ENCODE results near the gene ADD1. TPM values are rescaled to one million over a fixed set of nuclear protein-coding genes. Genes with fewer than 3 reads are reported as not detected.

Gene ADD1
- total RNA-seq, 1 experiment from 2014 or later: 125 TPM

DNA sequence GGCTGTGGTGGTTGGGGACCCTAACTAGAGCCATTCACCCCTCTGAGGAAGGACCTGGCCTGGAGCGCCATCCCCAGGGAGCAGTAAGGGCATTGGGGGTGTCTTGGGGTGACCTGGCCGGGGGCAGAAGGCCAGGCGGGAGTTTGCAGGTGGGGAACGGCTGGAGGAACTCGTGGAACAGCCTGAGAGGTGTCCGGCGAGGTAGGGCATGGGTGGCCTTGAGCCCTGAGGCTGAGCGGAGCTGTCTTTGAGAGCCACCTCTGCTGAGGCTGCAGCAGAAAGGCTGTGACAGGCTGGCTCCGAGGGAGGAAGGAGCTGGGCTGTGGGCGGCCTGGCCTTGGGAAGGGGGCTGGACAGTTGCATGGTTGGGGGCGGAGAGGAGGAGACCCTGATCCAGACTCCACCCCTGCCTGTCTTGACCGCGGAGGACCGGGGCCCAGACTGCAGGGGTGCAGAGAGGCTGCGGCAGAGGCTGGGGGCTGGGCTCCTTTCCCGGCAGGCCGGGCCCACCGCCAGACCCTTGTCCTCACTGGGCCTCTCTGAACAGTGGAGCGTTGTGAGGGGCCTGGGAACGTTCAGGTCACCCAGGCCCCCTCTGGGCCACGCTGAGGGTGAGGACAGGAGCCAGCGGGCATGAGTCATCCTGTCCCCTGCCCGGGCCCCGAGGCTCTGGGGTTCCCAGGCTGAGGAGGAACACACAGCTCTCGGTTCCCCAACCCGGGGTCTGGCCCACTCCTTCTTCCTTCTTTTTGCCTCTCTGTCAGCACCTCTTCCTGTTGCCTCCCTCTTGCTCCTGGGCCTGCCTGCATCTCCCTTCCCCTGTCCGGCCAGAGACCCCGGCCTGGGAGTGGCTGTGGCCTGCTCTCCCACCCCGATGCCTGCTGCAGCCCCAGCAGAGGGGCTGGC is 42.7 kb upstream of the ADD1 start:
- Mint-ChIP-seq H3K27me3 (ENCODE audit: unreplicated experiment) (no peaks in the 10 kb centered on the region), H3K27ac (ENCODE audit: unreplicated experiment) (no peak overlapping the region), H3K36me3 (ENCODE audit: insufficient read depth, unreplicated experiment) (peaks cover 7% of the 10 kb centered on the region), H3K9me3 (ENCODE audit: low read depth, unreplicated experiment) (no peaks in the 10 kb centered on the region), H3K4me3 (ENCODE audit: low read depth, unreplicated experiment) (no peak overlapping the region), H3K4me1 (ENCODE audit: low read depth, unreplicated experiment) (peaks cover 31% of the 10 kb centered on the region)
- CTCF ChIA-PET: interaction anchor here (0.6 kb wide), 1 partner anchor 269 kb away, joined by 5 read pairs; no protein-coding TSS in a partner anchor
- DNase-seq: peak; percentile 51
- no TSS peak for BruUV-seq (replicated peaks)
- TF ChIP-seq, protein P1, sequence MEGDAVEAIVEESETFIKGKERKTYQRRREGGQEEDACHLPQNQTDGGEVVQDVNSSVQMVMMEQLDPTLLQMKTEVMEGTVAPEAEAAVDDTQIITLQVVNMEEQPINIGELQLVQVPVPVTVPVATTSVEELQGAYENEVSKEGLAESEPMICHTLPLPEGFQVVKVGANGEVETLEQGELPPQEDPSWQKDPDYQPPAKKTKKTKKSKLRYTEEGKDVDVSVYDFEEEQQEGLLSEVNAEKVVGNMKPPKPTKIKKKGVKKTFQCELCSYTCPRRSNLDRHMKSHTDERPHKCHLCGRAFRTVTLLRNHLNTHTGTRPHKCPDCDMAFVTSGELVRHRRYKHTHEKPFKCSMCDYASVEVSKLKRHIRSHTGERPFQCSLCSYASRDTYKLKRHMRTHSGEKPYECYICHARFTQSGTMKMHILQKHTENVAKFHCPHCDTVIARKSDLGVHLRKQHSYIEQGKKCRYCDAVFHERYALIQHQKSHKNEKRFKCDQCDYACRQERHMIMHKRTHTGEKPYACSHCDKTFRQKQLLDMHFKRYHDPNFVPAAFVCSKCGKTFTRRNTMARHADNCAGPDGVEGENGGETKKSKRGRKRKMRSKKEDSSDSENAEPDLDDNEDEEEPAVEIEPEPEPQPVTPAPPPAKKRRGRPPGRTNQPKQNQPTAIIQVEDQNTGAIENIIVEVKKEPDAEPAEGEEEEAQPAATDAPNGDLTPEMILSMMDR (IDR thresholded peaks at IDR 0.05; ENCODE audit: unreplicated experiment): no peak
- intact Hi-C loops (cut with micrococcal nuclease; ENCODE audit: unreplicated experiment): no loop called here

DNA sequence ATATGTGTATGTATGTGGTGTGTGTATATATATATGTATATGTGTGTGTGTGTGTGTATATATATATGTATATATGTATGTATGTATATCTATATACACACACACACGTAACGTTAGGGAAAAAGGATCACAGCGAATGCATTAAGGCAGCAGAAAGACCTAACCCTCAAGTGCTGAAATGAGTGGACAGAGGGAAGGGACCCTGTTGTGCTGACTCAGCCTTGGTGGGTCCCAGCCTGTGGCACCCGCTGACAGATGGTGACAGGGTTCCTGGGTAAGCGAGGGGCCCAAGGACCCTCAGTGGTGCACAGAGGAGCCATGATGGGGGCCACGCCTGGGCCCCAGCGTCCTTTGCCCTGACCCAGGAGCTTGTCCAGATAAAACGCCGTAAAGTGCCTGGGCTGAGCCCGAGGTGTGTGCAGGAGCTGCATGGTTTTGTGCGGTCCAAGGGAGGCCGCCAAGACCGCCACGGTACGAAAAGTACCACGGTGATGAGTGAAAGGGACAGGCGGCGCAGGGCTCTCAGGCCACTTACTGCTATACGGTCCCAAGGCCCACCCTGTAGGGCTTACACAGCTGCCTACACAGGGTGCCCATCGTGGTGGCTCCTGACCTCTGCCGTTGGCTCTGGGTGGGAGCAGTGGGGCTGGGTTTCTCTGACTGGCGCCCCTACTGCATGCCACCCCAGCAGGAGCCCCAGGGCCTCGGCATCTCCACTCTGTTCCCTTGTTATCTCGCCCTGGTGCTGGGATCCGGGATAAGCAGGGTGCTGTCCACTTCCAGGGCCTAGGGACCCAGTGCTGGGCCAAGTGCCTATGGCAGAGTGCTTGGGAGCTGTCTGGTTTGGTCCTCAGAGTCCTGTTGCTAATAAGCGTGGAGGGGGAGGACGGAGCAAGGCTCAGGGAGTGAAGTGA is 40.8 kb upstream of the ADD1 start:
- H3K36me3 Mint-ChIP-seq (ENCODE audit: insufficient read depth, unreplicated experiment): peaks cover 7% of the 10 kb centered on the region
- CTCF ChIA-PET: no interaction called here
- no TSS peak for BruUV-seq (replicated peaks)
- H3K4me1 Mint-ChIP-seq (ENCODE audit: low read depth, unreplicated experiment): peaks cover 40% of the 10 kb centered on the region
- no peak for DNase-seq
- TF ChIP-seq, protein P1 (IDR thresholded peaks at IDR 0.05; ENCODE audit: unreplicated experiment): no peak
- intact Hi-C loops (cut with micrococcal nuclease; ENCODE audit: unreplicated experiment): no loop called here
- H3K27ac Mint-ChIP-seq (ENCODE audit: unreplicated experiment): no peak overlapping the region
- H3K9me3 Mint-ChIP-seq (ENCODE audit: low read depth, unreplicated experiment): no peaks in the 10 kb centered on the region
- H3K4me3 Mint-ChIP-seq (ENCODE audit: low read depth, unreplicated experiment): no peak overlapping the region
- no peaks in the 10 kb centered on the region for H3K27me3 Mint-ChIP-seq (ENCODE audit: unreplicated experiment)

DNA sequence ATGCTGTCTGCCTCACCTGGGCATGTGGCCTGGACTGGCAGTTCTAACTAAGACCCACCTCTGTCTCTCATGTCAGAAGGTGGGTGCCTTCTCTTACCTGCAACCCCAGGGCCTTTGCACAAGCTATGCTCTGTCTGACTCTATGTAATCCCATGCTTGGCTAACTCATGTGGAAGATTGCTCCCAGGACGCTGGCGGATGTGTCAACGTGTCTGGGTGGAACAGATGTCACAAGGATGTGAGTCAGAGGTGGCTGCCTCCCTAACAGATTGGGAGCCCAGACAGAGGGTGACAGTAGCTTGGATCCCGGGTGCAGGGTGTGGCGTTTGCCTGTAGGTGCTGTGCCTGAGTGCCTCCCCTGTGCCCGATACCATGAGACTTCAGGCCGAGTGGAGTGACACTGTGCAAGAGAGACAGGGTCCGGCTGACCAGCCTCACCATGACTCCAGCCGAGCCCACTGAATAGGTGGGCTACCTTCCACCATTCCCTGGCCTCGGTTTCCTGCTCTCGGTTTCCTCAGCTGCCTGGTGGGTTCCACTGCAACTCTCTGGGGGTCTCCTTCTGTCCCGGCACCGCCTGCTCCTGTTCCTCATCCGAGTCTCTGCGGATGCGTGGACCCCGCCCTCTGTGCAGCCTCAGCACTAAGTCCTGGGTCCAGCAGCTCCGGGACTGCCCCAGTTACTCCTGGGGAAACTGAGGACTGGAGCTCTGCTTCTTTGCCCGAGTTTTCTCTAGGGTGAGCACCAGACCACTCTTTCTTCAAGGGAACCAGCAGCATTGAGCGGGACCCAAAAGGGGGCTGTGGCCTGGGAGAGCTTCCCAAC is 39.8 kb upstream of the ADD1 start:
- intact Hi-C loops (cut with micrococcal nuclease; ENCODE audit: unreplicated experiment): no loop called here
- peaks cover 40% of the 10 kb centered on the region for H3K4me1 Mint-ChIP-seq (ENCODE audit: low read depth, unreplicated experiment)
- H3K36me3 Mint-ChIP-seq (ENCODE audit: insufficient read depth, unreplicated experiment): peaks cover 7% of the 10 kb centered on the region
- no peaks in the 10 kb centered on the region for H3K27me3 Mint-ChIP-seq (ENCODE audit: unreplicated experiment)
- no peaks in the 10 kb centered on the region for H3K9me3 Mint-ChIP-seq (ENCODE audit: low read depth, unreplicated experiment)
- DNase-seq: no peak
- no peak overlapping the region for H3K27ac Mint-ChIP-seq (ENCODE audit: unreplicated experiment)
- no peak overlapping the region for H3K4me3 Mint-ChIP-seq (ENCODE audit: low read depth, unreplicated experiment)
- no TSS peak for BruUV-seq (replicated peaks)
- CTCF ChIA-PET: no interaction called here
- TF ChIP-seq, protein P1 (IDR thresholded peaks at IDR 0.05; ENCODE audit: unreplicated experiment): no peak

GRCh38 chr4:2804449-2804972 is 39.1 kb upstream of the ADD1 start:
- no TSS peak for BruUV-seq (replicated peaks)
- intact Hi-C loops (cut with micrococcal nuclease; ENCODE audit: unreplicated experiment): no loop called here

More at GRCh38 chr4:2804449-2804972, 39.1 kb upstream of the ADD1 start:
- TF ChIP-seq, protein P1 (IDR thresholded peaks at IDR 0.05; ENCODE audit: unreplicated experiment): no peak
- H3K4me1 Mint-ChIP-seq (ENCODE audit: low read depth, unreplicated experiment): peaks cover 40% of the 10 kb centered on the region
- H3K9me3 Mint-ChIP-seq (ENCODE audit: low read depth, unreplicated experiment): no peaks in the 10 kb centered on the region
- peaks cover 7% of the 10 kb centered on the region for H3K36me3 Mint-ChIP-seq (ENCODE audit: insufficient read depth, unreplicated experiment)
- CTCF ChIA-PET: no interaction called here
- no peak for DNase-seq
- H3K27ac Mint-ChIP-seq (ENCODE audit: unreplicated experiment): no peak overlapping the region
- H3K27me3 Mint-ChIP-seq (ENCODE audit: unreplicated experiment): no peaks in the 10 kb centered on the region
- H3K4me3 Mint-ChIP-seq (ENCODE audit: low read depth, unreplicated experiment): no peak overlapping the region

All from Calu3 (cell line).